GM12873 (cell line): Measurements from ENCODE around the gene OSBPL1A.

Experiments used
- CTCF ChIP-seq: IDR thresholded peaks from 2 replicates; pipeline ENCODE4 v1.5.1; 2012; ENCODE audit warnings: low read depth, mild to moderate bottlenecking, moderate library complexity, low read length, control low read depth; ENCODE audit not compliant: insufficient read depth; ENCODE audit errors: missing control alignments

Gene OSBPL1A

GRCh38 chr18:24220318-24220688 is 177.3 kb downstream of the OSBPL1A start:
- TF ChIP-seq CTCF: no peak

GRCh38 chr18:24219561-24220317 is 177.9 kb downstream of the OSBPL1A start:
- no peak for TF ChIP-seq CTCF

GRCh38 chr18:24214913-24215312 is 182.7 kb downstream of the OSBPL1A start:
- TF ChIP-seq CTCF: no peak

- TF ChIP-seq CTCF: no peak
These were observed 183.5 kb downstream of the OSBPL1A start for GRCh38 chr18:24214144-24214543.

GRCh38 chr18:24212939-24213338 is 184.7 kb downstream of the OSBPL1A start:
- no peak for TF ChIP-seq CTCF

- TF ChIP-seq CTCF: no peak
These were observed 188.1 kb downstream of the OSBPL1A start for GRCh38 chr18:24209558-24209957.

GRCh38 chr18:24208270-24209035 is 189.2 kb downstream of the OSBPL1A start:
- TF ChIP-seq CTCF: no peak
